Hippocampal formation (tissue), 2 donors: Measurements from ENCODE around the gene ZNF367.
"Not testable (repeated sequence)": the region's sequence is repeated elsewhere in the genome, so short reads cannot be mapped to it uniquely, and the experiment has no call there.

Source experiments
- DNase-seq, 2 donors: peaks; one replicate each; lab custom pipeline; 2025; lab: John Stamatoyannopoulos, UW

Gene ZNF367

GRCh38 chr9:96363175-96363967, 54.8 kb downstream of the ZNF367 start:
- DNase-seq, result no peak

GRCh38 chr9:96362119-96362518, 56.1 kb downstream of the ZNF367 start:
- DNase-seq, result not testable (repeated sequence)

GRCh38 chr9:96361668-96362067, 56.5 kb downstream of the ZNF367 start:
- no peak for DNase-seq

- DNase-seq, result no peak
These were observed 57.2 kb downstream of the ZNF367 start for GRCh38 chr9:96360976-96361375.

- DNase-seq, result not testable (repeated sequence)
These were observed 57.6 kb downstream of the ZNF367 start for GRCh38 chr9:96360523-96360922.

GRCh38 chr9:96350866-96351265, 67.3 kb downstream of the ZNF367 start:
- DNase-seq, result peak; percentile 54 to 86

GRCh38 chr9:96348261-96348660, 69.9 kb downstream of the ZNF367 start:
- DNase-seq, result no peak

- no peak for DNase-seq
These were observed 72.6 kb downstream of the ZNF367 start for GRCh38 chr9:96345551-96345950.

- DNase-seq, result peak; percentile 80
These were observed 73.6 kb downstream of the ZNF367 start for GRCh38 chr9:96344458-96345180.

- no peak for DNase-seq
These were observed 74.4 kb downstream of the ZNF367 start for GRCh38 chr9:96343515-96344360.

- DNase-seq, result no peak
These were observed 75.5 kb downstream of the ZNF367 start for GRCh38 chr9:96342571-96343245.

GRCh38 chr9:96340707-96341106, 77.5 kb downstream of the ZNF367 start:
- no peak for DNase-seq

GRCh38 chr9:96338299-96338698, 79.9 kb downstream of the ZNF367 start:
- DNase-seq, result no peak
